Prostate gland (tissue), 2 donors: ENCODE measurements around the gene PLK4. TPM values are rescaled to one million over a fixed set of nuclear protein-coding genes. Genes with fewer than 3 reads are reported as not detected.

Experiments used
- DNase-seq: peaks from one replicate; pipeline ENCODE4 v3.0.0-alpha.2; 2019; ENCODE audit warnings: low spot score
- H3K27ac ChIP-seq, 2 donors: fragments of 200-600 bp; sonication (generic); 2 replicates each; pipeline ENCODE4 v1.5.1; 2017 to 2019
- H3K27me3 ChIP-seq: fragments of 200-600 bp; sonication (generic); replicated peaks from 2 replicates; pipeline ENCODE4 v1.5.1; 2019; ENCODE audit not compliant: insufficient read depth
- H3K36me3 ChIP-seq, 2 donors: fragments of 200-600 bp; sonication (generic); 1 replicate in 1 of 2; 2 replicates in 1 of 2; pipeline versions ENCODE4 v1.5.1 to v1.8.1; 2017 to 2019
- H3K4me1 ChIP-seq: fragments of 200-600 bp; sonication (generic); replicated peaks from 2 replicates; pipeline ENCODE4 v1.5.1; 2019
- H3K4me3 ChIP-seq, 2 donors: fragments of 200-600 bp; sonication (generic); 2 replicates each; pipeline ENCODE4 v1.5.1; 2017 to 2019
- H3K9me3 ChIP-seq: fragments of 200-600 bp; sonication (generic); 2 replicates; pipeline ENCODE4 v1.5.1; 2017
- CTCF ChIP-seq, 4 experiments: fragments of 200-600 bp in 2 of 4; fragments of 450-650 bp in 2 of 4; sonication (generic) in 2 of 4; IDR thresholded peaks; 1 replicate in 3 of 4; 2 replicates in 1 of 4; pipeline ENCODE4 v1.5.1; 2016 to 2019; ENCODE audit warnings: antibody characterized with exemption in 4 of 4, mild to moderate bottlenecking in 2 of 4, moderate library complexity in 2 of 4
- POLR2A ChIP-seq: fragments of 450-650 bp; IDR thresholded peaks from one replicate; pipeline ENCODE4 v1.6.1; 2016; ENCODE audit warnings: antibody characterized with exemption, mild to moderate bottlenecking
- POLR2AphosphoS5 ChIP-seq: sonication (generic); formaldehyde crosslinking; IDR thresholded peaks from one replicate; pipeline ENCODE4 v1.6.1; 2017; ENCODE audit warnings: antibody characterized with exemption
- WGBS: methylation state at CpG from one replicate; pipeline ENCODE4 v1.1.5; 2018; 5-methylcytosine and 5-hydroxymethylcytosine counted together
- intact Hi-C: fragments of 100-400 bp; cut with DNase I; formaldehyde crosslinking; loops from one replicate; pipeline ENCODE4 v1.14.2; 2022
- total RNA-seq, 2 donors: library from RNA; depleted of rRNA; stranded (reverse); fragments of >200 nt; gene quantifications; one replicate each; pipeline ENCODE4 v1.1.0, GENCODE V29; 2016

PLK4 gene
- total RNA-seq, 2 donors from 2014 or later: 6.8 to 14.6 TPM

- DNase-seq: no peak
- intact Hi-C loops: no loop called here
- Histone ChIP-seq H3K4me3 (no peak overlapping the region), H3K27ac (no peak overlapping the region), H3K9me3 (no peaks in the 10 kb centered on the region), H3K4me1 (no peaks in the 10 kb centered on the region), H3K36me3 (no peaks in the 10 kb centered on the region), H3K27me3 (no peaks in the 10 kb centered on the region)
- no peak for TF ChIP-seq POLR2AphosphoS5
- no peak for TF ChIP-seq CTCF (IDR thresholded peaks at IDR 0.05)
- no peak for TF ChIP-seq POLR2A
Observed at GRCh38 chr4:127846061-127846460, 34.6 kb upstream of the PLK4 start.

GRCh38 chr4:127846765-127847164, 33.9 kb upstream of the PLK4 start:
- H3K9me3 ChIP-seq: no peaks in the 10 kb centered on the region
- H3K4me1 ChIP-seq: no peaks in the 10 kb centered on the region
- no peaks in the 10 kb centered on the region for H3K27me3 ChIP-seq
- no peak for DNase-seq
- TF ChIP-seq POLR2AphosphoS5: no peak
- TF ChIP-seq CTCF (IDR thresholded peaks at IDR 0.05): no peak
- TF ChIP-seq POLR2A: no peak
- intact Hi-C loops: no loop called here
- H3K36me3 ChIP-seq: no peaks in the 10 kb centered on the region
- H3K4me3 ChIP-seq: no peak overlapping the region
- 97% methylated on average over 1 of the region's 1 CpG for WGBS
- H3K27ac ChIP-seq: no peak overlapping the region

GRCh38 chr4:127849505-127850234, 31.0 kb upstream of the PLK4 start:
- no peaks in the 10 kb centered on the region for H3K36me3 ChIP-seq
- H3K27ac ChIP-seq: no peak overlapping the region
- intact Hi-C loops: no loop called here
- TF ChIP-seq CTCF (IDR thresholded peaks at IDR 0.05): no peak
- no peak overlapping the region for H3K4me3 ChIP-seq
- DNase-seq: no peak
- 91% methylated on average over 1 of the region's 1 CpG for WGBS
- H3K9me3 ChIP-seq: no peaks in the 10 kb centered on the region
- H3K27me3 ChIP-seq: no peaks in the 10 kb centered on the region
- H3K4me1 ChIP-seq: no peaks in the 10 kb centered on the region

- intact Hi-C loops: no loop called here
- H3K36me3 ChIP-seq: no peaks in the 10 kb centered on the region
- WGBS: 15% methylated on average over 1 of the region's 1 CpG
- no peaks in the 10 kb centered on the region for H3K4me1 ChIP-seq
- H3K27ac ChIP-seq: no peak overlapping the region
- TF ChIP-seq POLR2AphosphoS5 (no peak), CTCF (IDR thresholded peaks at IDR 0.05) (no peak), POLR2A (no peak)
- no peaks in the 10 kb centered on the region for H3K9me3 ChIP-seq
- H3K4me3 ChIP-seq: no peak overlapping the region
- no peak for DNase-seq
- H3K27me3 ChIP-seq: no peaks in the 10 kb centered on the region
Observed at GRCh38 chr4:127852661-127853060, 28.0 kb upstream of the PLK4 start.

GRCh38 chr4:127856196-127856812, 24.4 kb upstream of the PLK4 start:
- H3K27me3 ChIP-seq: no peaks in the 10 kb centered on the region
- H3K27ac ChIP-seq: no peak overlapping the region
- H3K9me3 ChIP-seq: no peaks in the 10 kb centered on the region
- TF ChIP-seq POLR2A: no peak
- TF ChIP-seq CTCF (IDR thresholded peaks at IDR 0.05): no peak
- no peak for TF ChIP-seq POLR2AphosphoS5
- no peaks in the 10 kb centered on the region for H3K36me3 ChIP-seq
- no peak overlapping the region for H3K4me3 ChIP-seq
- DNase-seq: no peak
- intact Hi-C loops: no loop called here
- no peaks in the 10 kb centered on the region for H3K4me1 ChIP-seq
